ENCODE results near the gene ERVW-1. TPM values are rescaled to one million over a fixed set of nuclear protein-coding genes. Genes with fewer than 3 reads are reported as not detected.
A peak's percentile ranks its signal among the peaks of the same experiment; 100 is the strongest.

The ERVW-1 gene
- total RNA-seq, 3 donors from 2014 or later (not counting 1 experiment from before 2014, with no cell fraction given): not detected

DNA sequence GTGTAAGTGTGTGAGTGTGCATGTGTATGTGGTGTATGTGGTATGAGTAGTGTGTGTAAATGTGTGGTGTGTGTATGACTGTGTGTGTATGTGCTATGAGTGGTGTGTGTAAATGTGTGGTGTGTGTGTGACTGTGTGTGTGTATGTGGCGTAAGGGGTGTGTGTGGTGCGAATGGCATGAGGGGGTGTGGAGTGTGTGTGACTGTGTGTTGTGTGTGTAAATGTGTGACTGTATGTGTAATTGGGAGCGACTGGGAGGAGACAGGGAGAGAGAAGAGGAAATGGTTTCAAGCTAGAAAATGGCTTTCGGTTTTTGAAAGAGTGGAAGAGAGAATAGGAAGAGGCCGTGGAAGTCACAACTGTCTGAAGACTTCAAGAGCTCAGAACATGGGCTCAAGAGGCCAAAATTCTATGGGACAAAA, 54.0 kb downstream of the ERVW-1 start:
- Histone ChIP-seq H3K4me1 (ENCODE audit: control insufficient read depth, insufficient read depth, low read length) (peaks cover 5% of the 10 kb centered on the region), H3K27me3 (ENCODE audit: control insufficient read depth, insufficient read depth, low read length) (no peaks in the 10 kb centered on the region), H3K27ac (ENCODE audit: low read length) (no peak overlapping the region), H3K36me3 (ENCODE audit: control insufficient read depth, insufficient read depth, low read length) (no peaks in the 10 kb centered on the region), H3K4me3 (ENCODE audit: low read length) (no peak overlapping the region), H3K9me3 (ENCODE audit: control insufficient read depth, insufficient read depth, low read length) (no peaks in the 10 kb centered on the region)
- intact Hi-C loops (cut with micrococcal nuclease): loop anchor here (1.0 kb wide), 2 partner anchors 24 to 632 kb away; partner anchors contain the start of gene GATAD1
- H3K27me3 Mint-ChIP-seq (ENCODE audit: low read depth in 2 of 2): peaks cover 9 to 17% of the 10 kb centered on the region in 2 donors
- H3K36me3 Mint-ChIP-seq: no peaks in the 10 kb centered on the region
- WGBS (ENCODE audit: insufficient coverage): 68% methylated on average over 5 of the region's 5 CpGs
- H3K4me3 Mint-ChIP-seq: no peak overlapping the region
- no peak for TF ChIP-seq CTCF (IDR thresholded peaks at IDR 0.05)
- DNase-seq (no peak), ATAC-seq (no peak)
- H3K27ac Mint-ChIP-seq: peak overlapping the region in 1 of 2 donors; percentile 0
- H3K9me3 Mint-ChIP-seq: no peaks in the 10 kb centered on the region
- H3K4me1 Mint-ChIP-seq: peaks cover 6 to 9% of the 10 kb centered on the region in 2 donors

DNA sequence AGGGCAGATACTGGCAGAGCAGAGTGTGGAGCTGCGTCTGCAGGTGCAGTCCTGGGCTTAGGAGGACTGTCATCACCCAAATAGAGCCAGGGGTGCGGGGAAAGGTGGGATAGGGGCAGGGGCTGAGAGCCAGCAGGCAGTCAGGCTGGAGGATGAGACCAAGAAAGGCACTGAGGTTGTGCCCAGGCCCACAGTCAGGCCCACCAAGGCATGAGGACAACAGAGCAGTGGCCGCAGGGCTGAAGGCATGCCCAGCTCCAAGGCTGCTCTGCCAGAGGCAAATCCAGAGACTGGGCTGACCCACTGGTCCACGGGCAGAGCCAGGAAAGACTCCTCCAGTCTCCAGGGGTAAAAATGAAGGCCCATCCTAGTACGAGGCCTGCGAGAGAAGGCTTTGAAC, 54.8 kb downstream of the ERVW-1 start:
- peaks cover 6 to 9% of the 10 kb centered on the region in 2 donors for H3K4me1 Mint-ChIP-seq
- ATAC-seq (no peak), DNase-seq (no peak)
- H3K4me1 ChIP-seq (ENCODE audit: control insufficient read depth, insufficient read depth, low read length): peaks cover 5% of the 10 kb centered on the region
- no peaks in the 10 kb centered on the region for H3K36me3 Mint-ChIP-seq
- H3K27me3 Mint-ChIP-seq (ENCODE audit: low read depth in 2 of 2): peaks cover 9 to 17% of the 10 kb centered on the region in 2 donors
- H3K36me3 ChIP-seq (ENCODE audit: control insufficient read depth, insufficient read depth, low read length): no peaks in the 10 kb centered on the region
- no peak for TF ChIP-seq CTCF (IDR thresholded peaks at IDR 0.05)
- H3K27me3 ChIP-seq (ENCODE audit: control insufficient read depth, insufficient read depth, low read length): no peaks in the 10 kb centered on the region
- no peaks in the 10 kb centered on the region for H3K9me3 ChIP-seq (ENCODE audit: control insufficient read depth, insufficient read depth, low read length)
- no peaks in the 10 kb centered on the region for H3K9me3 Mint-ChIP-seq
- intact Hi-C loops (cut with micrococcal nuclease): no loop called here
- no peak overlapping the region for H3K27ac Mint-ChIP-seq
- H3K27ac ChIP-seq (ENCODE audit: low read length): no peak overlapping the region
- no peak overlapping the region for H3K4me3 ChIP-seq (ENCODE audit: low read length)
- H3K4me3 Mint-ChIP-seq: no peak overlapping the region
- WGBS (ENCODE audit: insufficient coverage): 94% methylated on average over 6 of the region's 6 CpGs

DNA sequence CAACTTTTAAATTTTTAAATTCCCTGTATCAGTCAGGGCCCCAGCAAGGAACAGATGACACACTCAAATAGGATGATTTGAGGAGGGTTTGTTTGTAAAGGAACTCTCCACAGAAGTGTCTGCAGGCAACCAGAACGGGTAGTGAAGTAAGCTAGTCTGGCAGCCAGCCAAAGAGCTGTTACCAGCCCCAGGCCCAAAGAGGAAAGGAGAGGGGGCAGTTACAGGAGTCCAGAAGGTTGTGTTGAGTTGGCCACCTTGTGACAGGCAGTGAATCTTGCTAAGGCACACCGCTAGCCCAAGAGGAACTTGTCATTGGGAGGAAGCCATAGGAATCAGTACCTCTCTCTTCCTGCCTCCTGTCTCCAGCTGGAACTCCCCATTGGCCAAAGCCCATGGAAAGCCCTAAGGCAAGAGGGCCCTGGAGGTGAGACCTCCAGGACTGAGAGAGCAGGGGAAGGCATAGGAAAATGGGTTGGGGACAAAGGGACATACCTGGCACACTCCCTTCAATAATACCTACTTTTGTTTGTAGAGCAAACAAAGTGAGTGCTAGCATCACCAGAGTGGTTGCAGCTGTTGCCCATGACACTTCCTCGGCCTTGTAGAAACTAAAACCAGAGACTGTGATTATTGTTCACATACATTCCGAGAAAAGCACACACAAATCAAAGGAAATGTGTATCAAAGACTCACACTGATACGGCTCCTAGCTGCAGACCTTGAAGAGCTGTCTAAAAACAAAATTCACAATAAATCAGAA, 55.9 kb downstream of the ERVW-1 start:
- H3K36me3 ChIP-seq (ENCODE audit: control insufficient read depth, insufficient read depth, low read length): no peaks in the 10 kb centered on the region
- Mint-ChIP-seq H3K27me3 (ENCODE audit: low read depth in 2 of 2) (peaks cover 7 to 9% of the 10 kb centered on the region in 2 donors), H3K36me3 (no peaks in the 10 kb centered on the region), H3K9me3 (no peaks in the 10 kb centered on the region), H3K27ac (no peak overlapping the region), H3K4me3 (no peak overlapping the region), H3K4me1 (peaks cover 6 to 9% of the 10 kb centered on the region in 2 donors)
- WGBS (ENCODE audit: insufficient coverage): 64% methylated on average over 5 of the region's 5 CpGs
- intact Hi-C loops (cut with micrococcal nuclease): no loop called here
- peaks cover 5% of the 10 kb centered on the region for H3K4me1 ChIP-seq (ENCODE audit: control insufficient read depth, insufficient read depth, low read length)
- H3K27me3 ChIP-seq (ENCODE audit: control insufficient read depth, insufficient read depth, low read length): no peaks in the 10 kb centered on the region
- TF ChIP-seq CTCF (IDR thresholded peaks at IDR 0.05): no peak
- H3K9me3 ChIP-seq (ENCODE audit: control insufficient read depth, insufficient read depth, low read length): no peaks in the 10 kb centered on the region
- DNase-seq: no peak
- ATAC-seq: no peak
- no peak overlapping the region for H3K4me3 ChIP-seq (ENCODE audit: low read length)
- no peak overlapping the region for H3K27ac ChIP-seq (ENCODE audit: low read length)

Other genes with a start within 250 kb of the ERVW-1 start
- 10 to 100 TPM; 55.4 to 76.7 (median 62.6) TPM for gene KRIT1, start 232.0 kb downstream of the ERVW-1 start, total RNA-seq
- gene ANKIB1, start 232.0 kb downstream of the ERVW-1 start, total RNA-seq: 10 to 100 TPM; 70.6 to 90.2 (median 86.6) TPM
- gene GATAD1, start 30.5 kb downstream of the ERVW-1 start, total RNA-seq: 10 to 100 TPM; 32.5 to 43.3 (median 35.0) TPM
- gene PEX1, start 50.6 kb upstream of the ERVW-1 start, total RNA-seq: 10 to 100 TPM; 22.8 to 26.7 (median 26.2) TPM
- gene RBM48, start 50.8 kb upstream of the ERVW-1 start, total RNA-seq: 10 to 100 TPM; 32.2 to 42.4 (median 35.7) TPM
- gene FAM133B, start 112.4 kb upstream of the ERVW-1 start, total RNA-seq: 10 to 100 TPM; 68.5 to 75.1 (median 72.5) TPM

Measured in natural killer cell (primary cell).